Stimulated activated naive CD4-positive, alpha-beta T cell (primary cell): Measurements from ENCODE around the gene LRRC8C.
"Not testable (repeated sequence)": the region's sequence is repeated elsewhere in the genome, so short reads cannot be mapped to it uniquely, and the experiment has no call there.

Experiments used
- DNase-seq, 6 experiments: peaks; one replicate each; lab custom pipeline; 2025; lab: John Stamatoyannopoulos, UW

LRRC8C gene

DNA sequence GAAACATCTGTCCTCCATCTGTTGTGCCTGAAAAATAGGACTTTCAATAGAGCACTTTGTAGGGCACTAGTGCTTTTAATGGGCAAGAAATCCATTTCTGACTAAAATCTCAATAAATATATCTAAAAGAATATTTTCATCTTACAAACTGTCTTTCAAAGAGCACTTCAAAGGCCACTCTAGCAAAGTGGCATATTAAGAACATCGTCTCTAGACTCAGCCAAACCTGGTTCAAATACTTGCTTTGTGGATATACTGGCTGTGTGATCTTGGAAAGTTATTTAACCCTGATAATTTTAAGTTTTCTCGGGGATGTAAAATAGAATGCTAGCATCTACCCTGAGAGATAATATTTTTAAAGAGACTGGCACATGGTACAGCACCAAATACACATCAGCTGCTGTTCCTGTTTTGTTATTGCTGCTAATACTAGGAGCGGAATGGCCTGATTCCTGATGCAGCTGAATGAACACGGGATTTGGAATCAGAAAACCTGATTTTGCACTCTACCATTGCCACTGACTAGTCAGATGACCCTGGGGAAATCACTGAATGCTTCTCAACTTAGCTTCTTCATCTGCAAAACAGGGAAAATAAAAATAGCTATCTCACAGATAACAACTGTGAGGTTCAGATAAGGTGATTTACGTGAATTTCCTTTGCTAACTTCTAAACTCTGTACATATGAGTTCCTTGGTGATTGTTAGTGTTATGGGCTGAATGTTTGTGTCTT, 25.2 kb upstream of the LRRC8C start:
- DNase-seq: no peak

- peak; percentile 42 to 83 (median 76) for DNase-seq
Measured at GRCh38 chr1:89608319-89608983, 24.5 kb upstream of the LRRC8C start.

- DNase-seq: peak; percentile 18 to 76 (median 50)
Measured at GRCh38 chr1:89608984-89609725, 23.8 kb upstream of the LRRC8C start.

GRCh38 chr1:89609781-89610456, 23.0 kb upstream of the LRRC8C start:
- peak in 5 of 6 experiments; percentile 28 to 58 (median 43) for DNase-seq

GRCh38 chr1:89610457-89611011, 22.4 kb upstream of the LRRC8C start:
- peak; percentile 37 to 80 (median 64) for DNase-seq

- DNase-seq: peak in 3 of 6 experiments; percentile 33 to 55 (median 53)
Measured at GRCh38 chr1:89611721-89612120, 21.2 kb upstream of the LRRC8C start.

DNA sequence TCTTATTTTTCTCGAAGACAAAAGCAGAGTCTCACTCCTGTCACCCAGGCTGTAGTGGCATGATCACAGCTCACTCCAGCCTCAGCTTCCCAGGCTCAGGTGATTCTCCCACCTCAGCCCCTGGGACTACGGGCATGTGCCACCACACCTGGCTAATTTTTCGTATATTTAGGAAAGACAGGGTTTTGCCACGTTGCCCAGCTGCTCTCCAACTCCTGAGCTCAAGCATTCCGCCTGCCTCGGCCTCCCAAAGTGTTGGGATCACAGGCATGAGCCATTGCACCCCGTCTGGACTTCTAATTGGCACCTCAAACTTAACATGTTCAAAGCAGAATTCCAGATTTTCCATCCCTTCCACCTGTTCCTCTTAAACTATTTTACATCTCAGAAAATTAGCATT, 19.0 kb upstream of the LRRC8C start:
- DNase-seq: no peak

GRCh38 chr1:89615676-89616598, 17.0 kb upstream of the LRRC8C start:
- no peak for DNase-seq

- no peak for DNase-seq
Measured at GRCh38 chr1:89616844-89617627, 15.9 kb upstream of the LRRC8C start.

DNA sequence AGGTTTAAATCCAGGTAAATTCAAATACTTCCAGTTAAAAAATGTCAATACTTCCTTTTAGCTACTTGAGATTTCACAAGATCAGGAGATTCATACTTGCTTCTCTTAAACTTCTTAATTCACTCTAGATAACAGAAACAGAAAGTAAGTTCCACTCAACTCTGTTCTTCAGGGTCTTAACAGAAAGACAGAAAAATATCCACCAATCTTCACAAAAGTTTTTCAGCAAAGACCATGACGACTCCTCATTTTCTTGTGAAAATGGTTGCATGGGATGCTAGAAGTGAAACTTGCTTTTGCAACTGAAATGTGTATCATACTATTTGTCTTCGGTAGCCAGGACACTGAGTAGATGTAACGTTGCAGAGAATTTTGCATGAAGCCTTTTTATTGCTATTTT, 12.3 kb upstream of the LRRC8C start:
- no peak for DNase-seq

- peak in 3 of 6 experiments; percentile 30 to 38 (median 36) for DNase-seq
Measured at GRCh38 chr1:89622895-89623294, 10.0 kb upstream of the LRRC8C start.

GRCh38 chr1:89624314-89624713, 8.6 kb upstream of the LRRC8C start:
- DNase-seq: no peak

GRCh38 chr1:89624715-89625323, 8.1 kb upstream of the LRRC8C start:
- no peak for DNase-seq

- DNase-seq: no peak
Measured at GRCh38 chr1:89627596-89627962, 5.3 kb upstream of the LRRC8C start.

GRCh38 chr1:89629146-89629545, 3.8 kb upstream of the LRRC8C start:
- no peak for DNase-seq

- not testable (repeated sequence) for DNase-seq
Measured at GRCh38 chr1:89629600-89629999, 3.3 kb upstream of the LRRC8C start.

DNA sequence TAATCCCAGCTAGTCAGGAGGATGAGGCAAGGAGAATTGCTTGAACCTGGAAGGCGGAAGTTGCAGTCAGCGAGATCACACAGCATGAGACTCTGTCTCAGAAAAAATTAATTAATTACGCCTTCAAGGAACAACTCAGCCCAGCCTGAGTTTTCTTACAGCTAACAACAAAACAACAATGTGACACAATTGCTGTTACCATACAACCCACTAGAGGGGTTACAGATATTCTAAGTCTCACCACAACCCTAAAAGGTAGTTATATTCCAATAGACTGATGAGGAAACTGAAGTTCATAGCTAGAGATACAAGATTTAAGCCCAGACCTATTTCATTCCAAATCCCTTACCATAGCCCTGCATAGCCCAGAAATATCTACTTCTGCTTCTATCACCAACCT, 2.9 kb upstream of the LRRC8C start:
- DNase-seq: peak in 1 of 6 experiments; percentile 7

DNA sequence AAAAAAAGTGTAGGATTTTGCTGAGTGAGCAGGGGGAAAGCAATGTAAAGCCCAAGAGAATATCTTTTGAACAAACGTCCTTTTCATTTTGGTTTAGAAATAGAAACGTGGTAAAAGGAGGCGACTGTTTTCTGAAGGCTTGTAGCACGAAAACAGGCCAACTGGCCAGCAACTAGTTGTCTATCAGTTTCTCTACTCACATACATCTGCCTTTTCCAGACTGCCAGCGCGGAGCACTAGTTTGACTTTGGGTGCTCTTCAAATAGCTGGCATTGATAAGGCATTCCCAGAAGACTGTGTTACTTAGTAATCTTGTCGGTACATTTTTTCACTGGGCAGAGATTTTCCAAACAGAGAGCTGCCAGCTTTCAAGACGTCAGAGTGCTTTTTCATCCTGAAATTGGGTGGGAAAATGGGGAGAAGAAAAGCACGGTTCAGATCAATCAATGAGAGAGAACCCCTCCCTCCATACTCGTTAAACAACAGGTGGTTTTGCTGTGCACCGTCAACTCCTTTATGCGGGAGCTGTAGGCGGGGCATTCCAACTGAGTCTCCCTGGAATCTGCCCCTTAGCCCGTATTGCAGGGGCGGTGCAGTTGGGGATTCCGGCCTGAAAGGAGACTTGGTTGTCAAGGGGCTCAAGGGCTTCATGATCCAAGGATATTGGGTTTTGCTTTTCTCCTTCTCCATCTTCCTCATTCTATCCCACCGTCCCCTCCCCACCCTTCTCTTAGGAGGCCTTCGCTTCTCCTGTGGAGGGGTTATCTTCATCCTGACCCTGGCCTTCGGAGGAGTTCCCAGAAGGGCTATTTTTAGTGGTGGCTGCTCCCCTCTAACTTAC, 884 bp upstream of the LRRC8C start:
- DNase-seq: peak in 3 of 6 experiments; percentile 25 to 65 (median 25)
